ENCODE measurements around the gene PNPLA8. TPM values are rescaled to one million over a fixed set of nuclear protein-coding genes. Genes with fewer than 3 reads are reported as not detected.
"Not testable (repeated sequence)": the region's sequence is repeated elsewhere in the genome, so short reads cannot be mapped to it uniquely, and the experiment has no call there.

The PNPLA8 gene
- total RNA-seq, 1 donor from 2014 or later, result 17.1 TPM

GRCh38 chr7:108557191-108557590 lies 31.3 kb upstream of the PNPLA8 start:
- H3K27me3 Mint-ChIP-seq, result no peaks in the 10 kb centered on the region
- H3K4me1 Mint-ChIP-seq (ENCODE audit: low read depth), result peaks cover 2% of the 10 kb centered on the region
- H3K9me3 Mint-ChIP-seq (ENCODE audit: low read depth), result peaks cover 24% of the 10 kb centered on the region
- no peak overlapping the region for H3K27ac Mint-ChIP-seq
- no peak overlapping the region for H3K4me3 Mint-ChIP-seq (ENCODE audit: low read depth)
- DNase-seq (ENCODE audit: low spot score, unreplicated experiment), result no peak
- H3K36me3 Mint-ChIP-seq (ENCODE audit: insufficient read depth), result peaks cover 24% of the 10 kb centered on the region
- TF ChIP-seq CTCF (IDR thresholded peaks at IDR 0.05; ENCODE audit: unreplicated experiment), result no peak

- Mint-ChIP-seq H3K36me3 (ENCODE audit: insufficient read depth) (peaks cover 23% of the 10 kb centered on the region), H3K9me3 (ENCODE audit: low read depth) (peaks cover 24% of the 10 kb centered on the region)
- not testable (repeated sequence) for H3K27ac Mint-ChIP-seq; H3K4me3 Mint-ChIP-seq (ENCODE audit: low read depth); H3K27me3 Mint-ChIP-seq; DNase-seq (ENCODE audit: low spot score, unreplicated experiment); H3K4me1 Mint-ChIP-seq (ENCODE audit: low read depth)
Observed at GRCh38 chr7:108556665-108557064, 30.7 kb upstream of the PNPLA8 start.

GRCh38 chr7:108548141-108548896 lies 22.4 kb upstream of the PNPLA8 start:
- not testable (repeated sequence) for H3K27ac Mint-ChIP-seq; H3K27me3 Mint-ChIP-seq; H3K4me1 Mint-ChIP-seq (ENCODE audit: low read depth); H3K4me3 Mint-ChIP-seq (ENCODE audit: low read depth); H3K9me3 Mint-ChIP-seq (ENCODE audit: low read depth); DNase-seq (ENCODE audit: low spot score, unreplicated experiment)
- H3K36me3 Mint-ChIP-seq (ENCODE audit: insufficient read depth), result peaks cover 11% of the 10 kb centered on the region

- peaks cover 6% of the 10 kb centered on the region for H3K9me3 Mint-ChIP-seq (ENCODE audit: low read depth)
- no peaks in the 10 kb centered on the region for H3K27me3 Mint-ChIP-seq
- no peak for DNase-seq (ENCODE audit: low spot score, unreplicated experiment)
- TF ChIP-seq CTCF (IDR thresholded peaks at IDR 0.05; ENCODE audit: unreplicated experiment), result no peak
- H3K27ac Mint-ChIP-seq, result no peak overlapping the region
- no peaks in the 10 kb centered on the region for H3K36me3 Mint-ChIP-seq (ENCODE audit: insufficient read depth)
- no peak overlapping the region for H3K4me3 Mint-ChIP-seq (ENCODE audit: low read depth)
- H3K4me1 Mint-ChIP-seq (ENCODE audit: low read depth), result no peaks in the 10 kb centered on the region
Observed at GRCh38 chr7:108541478-108541877, 15.5 kb upstream of the PNPLA8 start.

- H3K9me3 Mint-ChIP-seq (ENCODE audit: low read depth); H3K36me3 Mint-ChIP-seq (ENCODE audit: insufficient read depth); H3K27ac Mint-ChIP-seq; H3K4me3 Mint-ChIP-seq (ENCODE audit: low read depth); H3K4me1 Mint-ChIP-seq (ENCODE audit: low read depth); H3K27me3 Mint-ChIP-seq; DNase-seq (ENCODE audit: low spot score, unreplicated experiment): not testable (repeated sequence)
Observed at GRCh38 chr7:108538685-108539084, 12.8 kb upstream of the PNPLA8 start.

DNA sequence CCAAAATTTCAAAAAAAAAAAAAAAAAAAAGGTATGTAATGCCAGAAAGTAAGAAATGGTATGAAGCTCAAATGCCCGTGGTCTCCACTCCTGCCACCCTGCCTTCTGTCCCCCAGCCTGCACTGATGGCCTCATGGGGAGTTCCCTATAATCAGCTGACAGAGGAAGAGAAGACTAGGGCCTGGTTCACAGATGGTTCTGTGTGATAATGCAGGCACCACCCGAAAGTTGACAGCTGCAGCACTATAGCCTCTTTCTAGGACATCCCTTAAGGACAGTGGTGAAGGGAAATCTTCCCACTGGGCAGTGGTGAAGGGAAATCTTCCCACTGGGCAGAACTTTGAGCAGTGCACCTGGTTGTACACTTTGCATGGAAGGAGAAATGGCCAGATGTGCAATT lies 12.3 kb upstream of the PNPLA8 start:
- not testable (repeated sequence) for H3K4me1 Mint-ChIP-seq (ENCODE audit: low read depth); H3K27ac Mint-ChIP-seq; H3K4me3 Mint-ChIP-seq (ENCODE audit: low read depth); DNase-seq (ENCODE audit: low spot score, unreplicated experiment); H3K36me3 Mint-ChIP-seq (ENCODE audit: insufficient read depth); H3K27me3 Mint-ChIP-seq; H3K9me3 Mint-ChIP-seq (ENCODE audit: low read depth)

DNA sequence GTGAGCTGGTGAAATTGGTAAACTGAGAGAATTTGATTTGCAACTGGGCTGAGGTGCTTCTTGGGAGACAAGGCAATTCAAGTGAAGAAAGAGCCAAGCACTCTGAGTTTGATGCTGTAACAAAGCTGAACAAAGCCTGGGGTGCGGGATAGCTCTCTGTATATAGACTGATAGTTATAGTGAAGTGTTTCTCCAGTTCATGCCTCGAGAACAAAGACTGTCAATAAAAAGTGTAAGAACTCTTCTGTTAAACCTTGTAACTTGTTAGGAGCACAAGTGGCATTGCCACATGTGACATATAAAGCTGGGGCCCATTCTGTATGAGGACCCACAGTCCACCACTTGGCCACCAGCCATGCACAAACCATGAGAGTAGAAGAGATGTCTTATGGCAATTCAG lies 11.3 kb upstream of the PNPLA8 start:
- no peak for TF ChIP-seq CTCF (IDR thresholded peaks at IDR 0.05; ENCODE audit: unreplicated experiment)
- Mint-ChIP-seq H3K36me3 (ENCODE audit: insufficient read depth) (no peaks in the 10 kb centered on the region), H3K4me3 (ENCODE audit: low read depth) (no peak overlapping the region), H3K27me3 (no peaks in the 10 kb centered on the region), H3K9me3 (ENCODE audit: low read depth) (peaks cover 6% of the 10 kb centered on the region), H3K4me1 (ENCODE audit: low read depth) (no peaks in the 10 kb centered on the region), H3K27ac (no peak overlapping the region)
- no peak for DNase-seq (ENCODE audit: low spot score, unreplicated experiment)

All from progenitor cell of endocrine pancreas (in vitro differentiated cells).